Fibroblast of villous mesenchyme (primary cell): Measurements from ENCODE around the gene MMP11. TPM values are rescaled to one million over a fixed set of nuclear protein-coding genes. Genes with fewer than 3 reads are reported as not detected.

ENCODE experiments used
- DNase-seq: peaks from one replicate; pipeline ENCODE4 v3.0.0-alpha.2; 2010; ENCODE audit warnings: low read depth
- H3K4me3 ChIP-seq: 2 replicates; pipeline ENCODE4 v1.5.1; 2011; ENCODE audit warnings: low read depth, mild to moderate bottlenecking, low read length
- CTCF ChIP-seq: IDR thresholded peaks from 2 replicates; pipeline ENCODE4 v1.5.1; 2012; ENCODE audit warnings: low read depth, mild to moderate bottlenecking, low read length; ENCODE audit not compliant: insufficient read depth
- total RNA-seq: library from RNA; depleted of rRNA; stranded (reverse); fragments of >200 nt; gene quantifications from 2 replicates; pipeline ENCODE4 v1.2.3, GENCODE V29; 2012

Gene MMP11
- total RNA-seq, 1 donor = 16.0 TPM

GRCh38 chr22:23789638-23790037 is 17.0 kb downstream of the MMP11 start:
- no peak for TF ChIP-seq CTCF
- no peak for DNase-seq
- no peak overlapping the region for H3K4me3 ChIP-seq

- peak; percentile 98 for DNase-seq
- no peak overlapping the region for H3K4me3 ChIP-seq
Observed at GRCh38 chr22:23790819-23791737, 18.4 kb downstream of the MMP11 start.

GRCh38 chr22:23791738-23792645 is 19.3 kb downstream of the MMP11 start:
- peak; percentile 83 for DNase-seq
- no peak overlapping the region for H3K4me3 ChIP-seq
- no peak for TF ChIP-seq CTCF

More at GRCh38 chr22:23790819-23791737, 18.4 kb downstream of the MMP11 start:
- no peak for TF ChIP-seq CTCF

GRCh38 chr22:23793326-23793725 is 20.7 kb downstream of the MMP11 start:
- TF ChIP-seq CTCF = no peak
- no peak overlapping the region for H3K4me3 ChIP-seq
- DNase-seq = no peak

- peak; percentile 96 for DNase-seq
- no peak overlapping the region for H3K4me3 ChIP-seq
- TF ChIP-seq CTCF = no peak
Observed at GRCh38 chr22:23796461-23796860, 23.8 kb downstream of the MMP11 start.

GRCh38 chr22:23800297-23801237 is 27.9 kb downstream of the MMP11 start:
- TF ChIP-seq CTCF = no peak
- H3K4me3 ChIP-seq = no peak overlapping the region
- no peak for DNase-seq
